ENCODE results near the gene HNRNPU.

DNA sequence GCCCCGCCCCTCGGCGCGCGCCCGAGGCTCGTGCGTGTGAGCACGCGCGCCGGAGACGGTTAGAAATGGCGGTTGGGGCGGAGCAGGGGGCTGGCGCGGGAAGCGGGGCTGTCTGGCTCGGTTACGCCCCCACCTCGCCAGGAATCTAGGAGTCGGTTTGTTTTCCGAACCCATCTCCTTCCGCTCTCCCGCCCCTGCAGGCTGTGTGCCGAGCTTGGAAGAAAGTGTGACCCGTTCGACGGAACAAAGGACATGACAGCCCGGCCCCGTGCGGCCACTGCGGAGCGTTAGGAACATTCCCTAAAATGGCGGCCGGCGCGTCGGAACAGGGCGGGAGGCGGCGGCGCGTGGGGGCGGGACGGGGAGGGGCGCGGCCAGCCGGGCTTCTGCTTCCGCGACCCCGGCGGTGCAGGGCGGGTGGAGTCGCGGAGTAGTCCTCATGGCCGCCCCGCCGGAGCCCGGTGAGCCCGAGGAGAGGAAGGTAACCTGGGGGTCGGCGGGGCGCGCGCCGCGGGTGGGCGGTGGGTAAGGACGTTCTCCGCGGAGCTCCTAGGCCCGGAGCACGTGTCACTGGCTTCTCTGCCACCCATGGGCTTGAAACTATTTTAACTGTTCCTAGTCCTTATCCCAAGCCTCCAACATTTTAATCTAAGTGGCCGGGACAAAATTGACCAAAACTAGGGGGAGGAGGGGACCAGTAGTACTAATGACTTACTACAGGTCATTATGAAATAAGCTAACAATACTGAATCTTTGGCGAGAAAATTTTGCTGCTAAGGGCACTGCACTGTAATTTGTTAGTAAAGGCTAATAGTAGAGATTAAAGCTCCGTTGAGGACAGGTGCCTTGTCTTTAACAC, 28.8 kb downstream of the HNRNPU start, which contains the start of gene COX20:
- TF ChIP-seq, protein P1, sequence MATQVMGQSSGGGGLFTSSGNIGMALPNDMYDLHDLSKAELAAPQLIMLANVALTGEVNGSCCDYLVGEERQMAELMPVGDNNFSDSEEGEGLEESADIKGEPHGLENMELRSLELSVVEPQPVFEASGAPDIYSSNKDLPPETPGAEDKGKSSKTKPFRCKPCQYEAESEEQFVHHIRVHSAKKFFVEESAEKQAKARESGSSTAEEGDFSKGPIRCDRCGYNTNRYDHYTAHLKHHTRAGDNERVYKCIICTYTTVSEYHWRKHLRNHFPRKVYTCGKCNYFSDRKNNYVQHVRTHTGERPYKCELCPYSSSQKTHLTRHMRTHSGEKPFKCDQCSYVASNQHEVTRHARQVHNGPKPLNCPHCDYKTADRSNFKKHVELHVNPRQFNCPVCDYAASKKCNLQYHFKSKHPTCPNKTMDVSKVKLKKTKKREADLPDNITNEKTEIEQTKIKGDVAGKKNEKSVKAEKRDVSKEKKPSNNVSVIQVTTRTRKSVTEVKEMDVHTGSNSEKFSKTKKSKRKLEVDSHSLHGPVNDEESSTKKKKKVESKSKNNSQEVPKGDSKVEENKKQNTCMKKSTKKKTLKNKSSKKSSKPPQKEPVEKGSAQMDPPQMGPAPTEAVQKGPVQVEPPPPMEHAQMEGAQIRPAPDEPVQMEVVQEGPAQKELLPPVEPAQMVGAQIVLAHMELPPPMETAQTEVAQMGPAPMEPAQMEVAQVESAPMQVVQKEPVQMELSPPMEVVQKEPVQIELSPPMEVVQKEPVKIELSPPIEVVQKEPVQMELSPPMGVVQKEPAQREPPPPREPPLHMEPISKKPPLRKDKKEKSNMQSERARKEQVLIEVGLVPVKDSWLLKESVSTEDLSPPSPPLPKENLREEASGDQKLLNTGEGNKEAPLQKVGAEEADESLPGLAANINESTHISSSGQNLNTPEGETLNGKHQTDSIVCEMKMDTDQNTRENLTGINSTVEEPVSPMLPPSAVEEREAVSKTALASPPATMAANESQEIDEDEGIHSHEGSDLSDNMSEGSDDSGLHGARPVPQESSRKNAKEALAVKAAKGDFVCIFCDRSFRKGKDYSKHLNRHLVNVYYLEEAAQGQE (IDR thresholded peaks at IDR 0.05): 0 out of 2 replicates have a peak, but pooled peaks have one; percentile 23
- TF ChIP-seq, protein P2, sequence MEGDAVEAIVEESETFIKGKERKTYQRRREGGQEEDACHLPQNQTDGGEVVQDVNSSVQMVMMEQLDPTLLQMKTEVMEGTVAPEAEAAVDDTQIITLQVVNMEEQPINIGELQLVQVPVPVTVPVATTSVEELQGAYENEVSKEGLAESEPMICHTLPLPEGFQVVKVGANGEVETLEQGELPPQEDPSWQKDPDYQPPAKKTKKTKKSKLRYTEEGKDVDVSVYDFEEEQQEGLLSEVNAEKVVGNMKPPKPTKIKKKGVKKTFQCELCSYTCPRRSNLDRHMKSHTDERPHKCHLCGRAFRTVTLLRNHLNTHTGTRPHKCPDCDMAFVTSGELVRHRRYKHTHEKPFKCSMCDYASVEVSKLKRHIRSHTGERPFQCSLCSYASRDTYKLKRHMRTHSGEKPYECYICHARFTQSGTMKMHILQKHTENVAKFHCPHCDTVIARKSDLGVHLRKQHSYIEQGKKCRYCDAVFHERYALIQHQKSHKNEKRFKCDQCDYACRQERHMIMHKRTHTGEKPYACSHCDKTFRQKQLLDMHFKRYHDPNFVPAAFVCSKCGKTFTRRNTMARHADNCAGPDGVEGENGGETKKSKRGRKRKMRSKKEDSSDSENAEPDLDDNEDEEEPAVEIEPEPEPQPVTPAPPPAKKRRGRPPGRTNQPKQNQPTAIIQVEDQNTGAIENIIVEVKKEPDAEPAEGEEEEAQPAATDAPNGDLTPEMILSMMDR (IDR thresholded peaks at IDR 0.05): no peak
- no peak for TF ChIP-seq CEBPB (IDR thresholded peaks at IDR 0.05)
- no peak for TF ChIP-seq RAD21 (conservative IDR thresholded peaks at IDR 0.05 in 1 of 2, IDR thresholded peaks at IDR 0.05 in 1 of 2)
- TF ChIP-seq ZNF302 (CRISPR knock-in tag; IDR thresholded peaks at IDR 0.05): no peak
- no peak for TF ChIP-seq ESRRA (IDR thresholded peaks at IDR 0.05; ENCODE audit: borderline replicate concordance, low read length)
- TF ChIP-seq POLR2A (IDR thresholded peaks at IDR 0.05; ENCODE audit: low read length): peak; percentile 69

Data from A549 (cell line).